Left lung (tissue), 10 donors: Measurements from ENCODE around the gene HOXA9. TPM values are rescaled to one million over a fixed set of nuclear protein-coding genes. Genes with fewer than 3 reads are reported as not detected.

Experiments used
- ATAC-seq: fragments of 200-7000 bp; cut with Tn5 transposase; one replicate; pipeline ENCODE4 v1.9.1; 2020; ENCODE audit warnings: moderate library complexity
- DNase-seq, 4 donors: peaks; one replicate each; pipeline ENCODE4 v3.0.0-alpha.2; 2013 to 2020
- H3K27ac ChIP-seq, 2 donors: fragments of 200-600 bp; sonication (generic) in 1 of 2; one replicate each; pipeline versions ENCODE4 v1.5.0 to v1.8.0; 2020 to 2021
- H3K27me3 ChIP-seq, 2 donors: fragments of 200-600 bp; sonication (generic) in 1 of 2; one replicate each; pipeline versions ENCODE4 v1.5.0 to v1.8.0; 2020 to 2021
- H3K36me3 ChIP-seq, 2 donors: fragments of 200-600 bp; sonication (generic) in 1 of 2; one replicate each; pipeline versions ENCODE4 v1.5.0 to v1.8.0; 2020 to 2021
- H3K4me1 ChIP-seq, 2 donors: fragments of 200-600 bp; one replicate each; pipeline ENCODE4 v1.8.0; 2021
- H3K4me3 ChIP-seq, 2 donors: fragments of 200-600 bp; sonication (generic) in 1 of 2; one replicate each; pipeline versions ENCODE4 v1.5.0 to v1.8.0; 2020 to 2021; ENCODE audit warnings: mild to moderate bottlenecking in 1 of 2
- H3K9me3 ChIP-seq, 2 donors: fragments of 200-600 bp; sonication (generic) in 1 of 2; one replicate each; pipeline versions ENCODE4 v1.5.0 to v1.8.0; 2020 to 2021
- intact Hi-C, 2 donors: fragments of 100-400 bp; cut with DNase I; formaldehyde crosslinking; loops; one replicate each; pipeline versions ENCODE4 v1.11.2 to v1.14.2; 2022
- polyA plus RNA-seq, 6 donors: library from polyadenylated mRNA; unstranded; fragments of 120-200 nt; gene quantifications; one replicate each; pipeline ENCODE4 v1.2.1, GENCODE V29; 2013; ENCODE audit not compliant: insufficient read length in 6 of 6
- total RNA-seq, 2 donors: library from RNA; stranded (reverse); fragmentation: NEBNext Ultra II Directional; extraction: Animal tissue kit (Norgen Biotek cat#: 25700); gene quantifications; one replicate each; pipeline ENCODE4 v1.2.1, GENCODE V29; 2021
- TF ChIP-seq, protein P1 (sequence below), 2 donors: fragments of 200-600 bp; sonication (generic) in 1 of 2; IDR thresholded peaks; one replicate each; pipeline versions ENCODE4 v1.5.0 to v1.8.0; 2021; ENCODE audit warnings: antibody characterized with exemption in 2 of 2
- donor health status: DM: no; HTN: yes; CAD: no.
- donor health status: DM: no; HTN: no; CAD: no.

HOXA9 gene
- total and polyA plus RNA-seq, 8 donors: 0.38 to 1.4 (median 0.57) TPM

DNA sequence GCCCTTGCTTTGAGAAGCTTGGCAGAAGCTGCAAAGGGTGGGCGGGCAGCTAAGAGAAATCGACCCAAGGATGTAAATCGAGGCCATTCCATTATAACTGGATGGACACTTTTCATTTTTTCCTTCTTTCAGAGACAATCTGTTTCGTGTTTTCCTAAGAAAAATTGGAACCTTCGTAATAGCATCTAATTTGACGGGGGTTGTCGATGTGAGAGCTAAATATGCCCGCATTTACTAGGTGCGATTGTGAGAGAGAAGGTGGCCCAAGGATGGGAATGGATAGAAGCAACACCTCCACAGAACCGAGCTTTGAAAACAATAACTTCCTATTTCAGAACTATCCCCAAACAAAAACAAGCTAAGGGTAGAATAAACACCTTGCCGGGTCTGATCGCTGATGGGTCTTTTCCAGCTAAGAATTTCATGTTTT lies 33.9 kb downstream of the HOXA9 start:
- intact Hi-C loops: no loop called here
- H3K27me3 ChIP-seq: peaks cover 4 to 98% of the 10 kb centered on the region in 2 donors

DNA sequence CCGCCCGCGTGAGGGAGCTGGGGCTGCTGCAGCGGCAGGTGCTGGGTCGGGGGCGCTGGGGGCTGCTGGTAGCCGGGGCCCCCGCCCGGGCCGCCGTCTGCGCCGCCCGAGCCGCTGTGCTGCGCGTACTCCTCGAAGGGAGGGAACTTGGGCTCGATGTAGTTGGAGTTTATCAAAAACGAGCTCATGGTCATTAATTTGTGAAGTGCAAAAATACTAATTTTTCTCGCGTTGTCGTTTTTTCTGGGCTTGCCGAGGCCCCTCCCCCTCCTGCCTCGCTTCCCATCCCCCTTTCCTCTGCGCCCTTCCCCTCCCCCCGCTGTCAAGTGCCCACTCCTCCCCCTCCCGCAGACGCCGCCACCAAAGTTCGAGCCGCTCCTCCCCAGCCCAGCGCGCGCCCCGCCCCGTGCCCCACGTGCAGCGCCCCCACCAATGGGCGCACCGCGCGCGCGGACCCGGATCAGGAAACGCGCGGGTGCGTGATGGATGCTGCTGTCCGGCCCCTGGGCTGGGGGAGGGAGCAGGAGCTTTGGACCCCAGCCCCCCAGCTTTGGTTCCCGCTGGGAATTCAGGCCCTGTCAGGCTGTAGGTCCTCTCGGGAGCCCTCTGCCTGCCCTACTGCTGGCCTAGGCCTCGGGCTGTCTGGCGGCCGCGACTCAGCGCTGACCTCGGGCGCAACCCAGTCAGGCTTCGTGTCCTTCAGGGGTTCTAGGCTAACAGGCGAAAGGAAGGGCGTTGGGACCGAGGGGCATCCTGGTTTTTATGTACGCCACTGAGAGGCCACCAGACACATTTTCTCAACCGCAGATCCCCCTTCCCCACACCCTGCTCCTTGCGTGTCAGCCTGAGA lies 34.6 kb downstream of the HOXA9 start, which contains the start of gene HOXA4:
Gene HOXA4 (minus strand): TSS at position 218 of the 850 bp plus-strand sequence. CDS start 24 bp downstream, at position 194.
- intact Hi-C loops: no loop called here
- H3K4me3 ChIP-seq: peak within 1 kb of the TSS; percentile 49 to 51
- peaks cover 17 to 39% of the 10 kb centered on the region in 2 donors for H3K4me1 ChIP-seq
- no peaks in the 10 kb centered on the region for H3K36me3 ChIP-seq
- H3K27ac ChIP-seq: peak within 1 kb of the TSS; percentile 81 to 86
- peaks cover 0 to 96% of the 10 kb centered on the region in 2 donors for H3K27me3 ChIP-seq
- H3K9me3 ChIP-seq: no peaks in the 10 kb centered on the region
- TF ChIP-seq, protein P1, sequence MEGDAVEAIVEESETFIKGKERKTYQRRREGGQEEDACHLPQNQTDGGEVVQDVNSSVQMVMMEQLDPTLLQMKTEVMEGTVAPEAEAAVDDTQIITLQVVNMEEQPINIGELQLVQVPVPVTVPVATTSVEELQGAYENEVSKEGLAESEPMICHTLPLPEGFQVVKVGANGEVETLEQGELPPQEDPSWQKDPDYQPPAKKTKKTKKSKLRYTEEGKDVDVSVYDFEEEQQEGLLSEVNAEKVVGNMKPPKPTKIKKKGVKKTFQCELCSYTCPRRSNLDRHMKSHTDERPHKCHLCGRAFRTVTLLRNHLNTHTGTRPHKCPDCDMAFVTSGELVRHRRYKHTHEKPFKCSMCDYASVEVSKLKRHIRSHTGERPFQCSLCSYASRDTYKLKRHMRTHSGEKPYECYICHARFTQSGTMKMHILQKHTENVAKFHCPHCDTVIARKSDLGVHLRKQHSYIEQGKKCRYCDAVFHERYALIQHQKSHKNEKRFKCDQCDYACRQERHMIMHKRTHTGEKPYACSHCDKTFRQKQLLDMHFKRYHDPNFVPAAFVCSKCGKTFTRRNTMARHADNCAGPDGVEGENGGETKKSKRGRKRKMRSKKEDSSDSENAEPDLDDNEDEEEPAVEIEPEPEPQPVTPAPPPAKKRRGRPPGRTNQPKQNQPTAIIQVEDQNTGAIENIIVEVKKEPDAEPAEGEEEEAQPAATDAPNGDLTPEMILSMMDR (IDR thresholded peaks at IDR 0.05): no peak
- DNase-seq (peak; percentile 61 to 94 (median 90)), ATAC-seq (peak; percentile 96)

More for the DNA sequence above, 33.9 kb downstream of the HOXA9 start:
- Histone ChIP-seq H3K4me1 (peaks cover 20 to 39% of the 10 kb centered on the region in 2 donors), H3K9me3 (no peaks in the 10 kb centered on the region), H3K36me3 (no peaks in the 10 kb centered on the region), H3K4me3 (peak overlapping the region; percentile 29 to 49), H3K27ac (peak overlapping the region; percentile 81 to 86)
- no peak for DNase-seq
- no peak for ATAC-seq
- TF ChIP-seq, protein P1 (IDR thresholded peaks at IDR 0.05): no peak

DNA sequence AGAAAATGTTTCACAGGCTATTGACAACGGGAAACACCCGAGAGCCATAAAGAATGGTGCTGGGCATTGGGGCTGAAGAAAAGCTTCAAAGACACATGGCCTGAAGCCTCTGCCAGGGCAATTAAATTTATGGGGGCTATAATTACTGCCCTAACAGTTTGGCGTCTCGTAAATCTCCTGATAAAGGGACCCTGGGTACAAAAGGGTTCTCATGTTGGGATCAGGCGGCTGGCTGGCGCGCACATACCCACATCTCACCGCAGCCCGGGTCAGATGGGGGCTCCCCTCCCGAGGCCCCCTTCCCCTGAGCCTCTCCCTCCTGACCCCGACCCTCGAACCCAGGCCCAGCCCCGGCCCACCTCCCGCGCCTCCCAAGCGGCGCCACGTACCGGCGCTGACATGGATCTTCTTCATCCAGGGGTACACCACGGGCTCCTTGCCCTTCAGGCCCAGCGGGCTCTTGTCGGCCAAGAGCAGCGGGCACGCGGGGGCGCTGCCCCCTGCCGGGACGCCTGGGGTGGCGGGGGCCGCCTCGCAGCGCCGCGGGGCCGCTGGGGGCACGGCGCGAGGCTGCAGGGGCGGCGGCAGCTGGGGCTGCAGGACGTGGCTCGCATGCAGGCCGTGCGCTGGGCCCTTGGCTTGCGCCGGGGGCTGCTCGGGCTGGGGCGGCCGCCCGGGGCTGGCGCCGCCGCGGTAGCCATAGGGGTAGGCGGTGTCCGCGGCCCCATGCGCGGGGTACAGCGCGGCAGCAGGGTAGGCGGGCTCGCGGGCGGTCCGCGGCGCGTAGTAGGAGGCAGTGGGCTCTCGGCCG lies 35.4 kb downstream of the HOXA9 start:
- peak overlapping the region; percentile 81 to 83 for H3K27ac ChIP-seq
- peaks cover 0 to 96% of the 10 kb centered on the region in 2 donors for H3K27me3 ChIP-seq
- intact Hi-C loops: no loop called here
- ATAC-seq: peak; percentile 8
- H3K9me3 ChIP-seq: no peaks in the 10 kb centered on the region
- peak in 1 of 4 donors; percentile 29 for DNase-seq
- no peaks in the 10 kb centered on the region for H3K36me3 ChIP-seq
- TF ChIP-seq, protein P1 (IDR thresholded peaks at IDR 0.05): no peak
- H3K4me3 ChIP-seq: peak overlapping the region; percentile 49 to 51
- H3K4me1 ChIP-seq: peaks cover 14 to 39% of the 10 kb centered on the region in 2 donors

DNA sequence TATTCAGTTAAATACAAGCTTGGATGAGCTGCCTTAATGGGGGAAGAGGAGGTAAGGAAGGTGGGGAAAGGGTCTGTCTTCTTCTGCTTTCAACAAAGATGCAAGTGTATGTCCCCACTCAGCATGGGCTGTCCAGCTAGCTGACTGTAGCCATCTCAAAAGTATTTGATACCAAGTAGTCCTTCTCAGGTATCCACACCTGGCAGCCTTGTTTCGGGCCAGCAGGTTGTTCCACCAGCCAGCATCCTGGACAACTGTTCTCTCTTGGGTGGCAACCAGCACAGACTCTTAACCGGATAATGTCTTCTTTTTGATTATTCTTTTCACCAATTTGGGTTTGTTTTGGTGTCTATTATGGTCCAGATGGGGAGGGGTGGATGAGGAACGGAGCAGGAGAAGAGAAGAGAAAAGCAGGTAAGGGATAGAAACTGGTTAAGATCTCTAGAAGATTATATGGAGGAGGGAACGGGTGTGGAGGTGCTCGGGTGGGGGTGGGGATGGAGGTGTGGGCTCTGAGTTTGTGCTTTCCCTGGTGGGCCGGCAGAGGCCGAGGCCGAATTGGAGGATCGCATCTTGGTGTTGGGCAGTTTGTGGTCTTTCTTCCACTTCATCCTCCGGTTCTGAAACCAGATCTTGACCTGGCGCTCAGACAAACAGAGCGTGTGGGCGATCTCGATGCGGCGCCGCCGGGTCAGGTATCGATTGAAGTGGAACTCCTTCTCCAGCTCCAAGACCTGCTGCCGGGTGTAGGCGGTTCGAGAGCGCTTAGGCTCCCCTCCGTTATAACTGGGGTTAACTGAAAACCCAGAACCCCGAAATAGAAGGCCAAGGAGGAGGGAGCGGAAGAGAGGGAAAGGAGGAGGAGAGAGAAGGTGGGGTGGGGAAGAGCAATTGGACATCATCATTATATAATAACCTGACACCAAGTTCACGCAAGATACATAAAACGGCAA lies 36.3 kb downstream of the HOXA9 start:
- DNase-seq (no peak), ATAC-seq (no peak)
- Histone ChIP-seq H3K36me3 (no peaks in the 10 kb centered on the region), H3K9me3 (no peaks in the 10 kb centered on the region), H3K4me3 (peak overlapping the region; percentile 19 to 49), H3K27ac (peak overlapping the region; percentile 81 to 82), H3K27me3 (peaks cover 0 to 97% of the 10 kb centered on the region in 2 donors), H3K4me1 (peaks cover 10 to 33% of the 10 kb centered on the region in 2 donors)
- TF ChIP-seq, protein P1 (IDR thresholded peaks at IDR 0.05): no peak
- intact Hi-C loops: no loop called here
